Measurements from ENCODE around the gene SLC13A2.

Gene SLC13A2

DNA sequence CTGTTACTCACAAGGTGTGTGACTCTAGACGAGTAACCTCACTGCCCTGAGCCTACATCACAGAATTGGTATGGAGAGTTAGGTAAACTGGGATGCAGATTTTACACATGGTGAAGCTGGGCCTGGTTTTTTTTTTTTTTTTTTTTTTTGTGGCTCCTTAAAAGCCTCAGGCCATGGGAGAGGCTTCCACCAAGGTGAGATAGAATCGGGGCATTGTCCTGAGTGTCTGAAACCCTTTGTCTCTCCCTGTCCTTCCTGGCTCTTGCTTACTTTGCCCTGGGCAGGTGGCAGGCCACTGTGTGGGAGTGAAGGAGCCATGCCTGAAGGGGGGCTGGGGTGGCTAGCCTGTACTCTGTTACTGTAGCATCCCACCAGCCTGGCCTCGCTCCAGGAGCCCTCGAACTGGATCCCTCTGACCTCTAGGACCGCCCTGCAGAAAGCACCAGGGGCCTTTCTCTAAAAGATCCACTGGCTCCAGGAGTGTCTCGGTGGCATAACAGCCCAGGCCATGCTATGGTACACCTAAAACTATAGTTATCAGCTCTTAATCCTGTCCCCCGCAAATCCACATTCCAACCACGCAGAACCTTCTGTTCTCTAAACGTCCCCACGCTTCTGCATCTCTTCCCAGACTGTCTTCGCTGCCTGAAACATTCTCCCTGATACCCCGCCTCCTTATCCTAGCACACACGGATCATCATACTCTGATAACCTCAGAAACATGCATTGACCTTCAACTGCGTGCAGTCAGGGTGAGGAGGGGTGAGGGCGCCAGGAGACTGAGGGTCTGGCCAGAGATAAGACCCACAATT lies 1.7 kb upstream of the SLC13A2 start:
- no peak for DNase-seq

DNA sequence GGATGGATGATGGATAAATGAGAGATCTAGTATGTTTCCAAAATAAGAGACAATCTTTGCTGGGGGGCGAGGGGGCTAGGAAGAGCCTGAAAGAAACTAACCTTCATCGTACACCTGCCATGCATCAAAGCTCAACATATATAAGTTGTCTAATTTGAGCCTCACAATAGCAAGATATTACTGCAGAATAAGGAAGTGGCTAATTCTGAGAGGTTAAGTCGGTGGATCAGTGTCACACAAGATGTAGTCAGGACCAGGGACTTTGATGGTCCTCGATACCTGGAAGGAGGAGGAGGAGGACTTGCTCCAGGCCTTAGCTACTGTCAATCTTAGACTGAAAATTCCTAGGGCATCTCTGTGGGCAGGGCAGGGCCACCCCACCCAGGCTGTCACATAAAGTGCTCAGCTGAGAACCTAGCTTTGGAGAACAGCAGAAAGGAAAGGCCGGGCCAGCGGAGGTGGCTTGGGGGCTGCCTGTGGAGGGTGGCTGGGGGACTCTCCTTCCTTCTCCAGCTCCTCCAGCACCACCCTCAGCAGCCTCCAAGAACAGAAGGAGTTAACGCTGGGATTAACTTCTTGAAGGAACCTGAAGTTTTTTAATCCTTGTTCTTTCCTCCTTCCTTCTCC lies 460 bp upstream of the SLC13A2 start:
- DNase-seq, result no peak

DNA sequence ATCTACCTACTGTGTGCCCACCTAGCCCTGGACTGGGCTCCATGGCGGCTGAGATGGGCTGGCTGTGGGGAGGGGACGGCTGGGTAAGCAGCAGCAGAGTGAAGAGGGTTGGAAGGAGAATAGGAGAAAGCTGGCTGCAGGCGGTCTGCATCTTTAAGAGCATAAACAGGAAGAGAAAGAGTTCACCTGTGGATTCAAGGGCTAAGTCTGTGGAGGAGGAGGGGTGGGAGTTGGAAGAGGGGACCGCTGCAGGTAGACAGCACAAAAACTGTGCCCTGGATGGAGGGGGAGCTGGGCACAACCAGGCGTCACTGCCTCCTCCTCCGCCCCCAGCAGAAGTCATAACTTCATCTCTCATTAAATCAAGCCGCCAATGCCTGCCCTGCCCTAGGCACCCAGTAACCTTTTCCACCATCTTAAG lies 677 bp downstream of the SLC13A2 start:
- no peak for DNase-seq

DNA sequence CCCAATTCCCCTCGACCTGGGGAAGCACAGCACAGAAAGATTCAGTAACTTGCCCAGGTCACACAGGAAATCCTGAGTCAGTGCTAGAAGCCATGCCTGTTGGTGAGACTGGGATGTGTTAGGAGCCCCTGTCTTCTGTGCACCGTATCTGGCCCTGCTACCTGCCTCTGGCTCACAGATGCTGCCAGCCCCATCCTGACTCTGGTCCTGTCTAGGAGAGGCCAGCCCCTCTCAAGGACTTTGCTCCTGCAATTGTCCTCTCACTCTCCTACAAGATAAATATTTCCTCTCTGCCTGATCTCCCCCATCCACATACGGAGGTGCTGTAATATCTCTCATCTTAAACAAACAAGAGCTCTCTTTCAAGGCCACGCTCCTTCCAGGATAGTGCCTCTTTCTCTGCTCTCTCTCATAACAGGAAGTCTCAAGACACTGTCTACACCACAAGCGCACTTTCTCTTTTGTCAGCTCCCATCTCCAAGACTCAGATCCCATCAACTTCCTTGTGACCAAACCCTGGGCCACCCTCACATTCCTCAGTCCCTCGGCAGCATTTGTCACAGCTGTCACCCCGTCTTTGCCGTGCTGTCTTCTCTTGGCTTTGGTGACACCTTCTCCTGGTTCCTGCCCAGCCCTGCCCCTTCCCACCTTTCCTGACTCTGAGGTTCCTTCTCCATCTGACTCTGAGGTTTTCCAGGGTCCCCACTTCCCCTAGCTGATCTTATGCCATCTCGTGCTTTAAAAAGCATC lies 1.9 kb downstream of the SLC13A2 start:
- DNase-seq, result no peak

DNA sequence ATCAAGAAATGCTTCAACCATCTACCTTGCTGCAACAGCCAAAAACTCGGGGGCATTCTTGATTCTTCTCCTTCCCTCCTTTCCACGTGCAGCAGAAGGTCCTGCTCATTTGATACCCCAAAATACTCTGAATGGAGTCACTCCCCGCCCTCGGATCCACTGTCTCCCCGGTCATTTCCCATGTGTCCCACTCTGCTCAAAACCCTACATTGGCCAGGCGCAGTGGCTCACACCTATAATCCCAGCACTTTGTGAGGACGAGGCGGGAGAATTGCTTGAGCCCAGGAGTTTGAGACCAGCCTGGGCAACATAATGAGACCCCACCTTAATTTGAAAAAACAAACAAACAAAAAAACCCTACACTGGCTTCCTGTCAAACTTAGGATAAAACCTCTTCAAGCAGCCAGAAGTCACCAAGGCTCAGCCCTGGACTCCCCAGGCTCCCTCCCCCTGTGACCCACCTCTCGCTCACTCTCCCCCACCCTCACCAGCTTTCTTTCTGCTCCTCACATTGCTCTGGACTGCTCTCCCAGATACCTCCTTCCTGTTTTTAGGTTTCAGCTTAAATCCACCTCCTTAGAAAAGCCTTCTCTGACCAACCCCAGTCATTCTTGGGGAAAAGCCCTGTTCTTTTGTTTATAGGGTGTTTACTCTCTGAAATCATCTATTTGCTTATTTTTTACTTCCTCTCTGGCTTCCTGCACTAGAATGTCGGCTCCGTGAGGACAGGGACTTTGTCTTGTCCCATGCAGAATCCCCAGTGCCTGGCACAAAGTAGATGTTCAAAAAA lies 2.8 kb downstream of the SLC13A2 start:
- no peak for DNase-seq

DNA sequence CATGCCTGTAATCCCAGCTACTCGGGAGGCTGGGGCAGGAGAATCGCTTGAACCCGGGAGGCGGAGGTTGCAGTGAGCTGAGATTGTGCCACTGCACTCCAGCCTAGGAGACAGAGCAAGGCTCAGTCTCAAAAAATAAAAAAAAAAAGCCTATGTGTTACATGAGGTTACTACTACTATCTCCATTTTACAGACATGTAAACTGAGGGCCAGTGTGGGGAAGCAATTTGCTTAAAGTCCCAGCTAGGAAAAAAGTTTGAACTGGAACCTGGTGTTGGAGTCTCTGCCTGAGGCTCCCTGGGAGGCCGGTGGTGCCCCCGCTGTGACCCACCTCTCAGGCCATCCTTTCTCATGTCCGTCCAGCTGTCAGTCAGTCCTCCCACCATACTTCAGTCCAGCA lies 4.5 kb downstream of the SLC13A2 start:
- DNase-seq, result no peak

DNA sequence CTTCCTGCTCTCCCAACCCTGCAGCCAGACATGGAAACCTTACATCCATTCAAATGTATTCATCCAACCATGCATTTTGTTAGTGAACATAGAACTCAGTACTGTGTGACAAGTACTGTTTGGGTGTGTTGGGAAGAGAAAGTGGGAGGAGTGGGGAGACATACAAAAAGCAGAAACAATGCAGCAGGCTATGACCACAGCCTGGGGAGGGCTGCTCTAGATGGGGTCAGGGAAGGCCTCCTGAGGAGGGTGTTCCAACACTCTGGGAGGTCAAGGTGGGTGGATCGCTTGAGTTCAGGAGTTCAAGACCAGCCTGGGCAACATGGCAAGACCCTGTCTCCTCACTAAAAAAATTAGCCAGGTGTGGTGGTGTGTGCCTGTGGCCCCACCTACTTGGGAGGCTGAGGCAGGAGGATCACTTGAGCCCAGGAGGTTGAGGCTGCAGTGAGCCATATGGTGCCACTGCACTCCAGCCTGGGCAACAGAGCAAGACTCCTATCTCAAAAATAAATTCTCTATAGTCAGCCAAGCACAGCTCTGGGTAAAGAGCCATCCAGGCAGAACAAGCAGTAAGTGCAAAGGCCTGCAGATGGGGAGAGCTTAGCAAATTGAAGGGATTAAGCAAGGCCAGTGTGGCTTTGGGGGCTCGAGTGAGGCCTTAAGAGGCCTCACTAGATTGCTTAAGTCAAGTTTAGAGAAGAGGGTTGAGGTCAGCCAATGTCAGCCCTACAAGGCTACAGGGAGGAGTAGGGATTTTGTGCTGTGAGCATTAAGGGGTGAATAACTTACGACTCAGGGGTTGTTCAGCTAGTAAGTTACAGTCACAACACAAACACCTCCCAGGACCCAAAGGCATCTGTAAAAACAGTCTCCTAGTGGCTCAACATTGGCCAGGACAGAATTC lies 5.5 kb downstream of the SLC13A2 start:
- no peak for DNase-seq

DNA sequence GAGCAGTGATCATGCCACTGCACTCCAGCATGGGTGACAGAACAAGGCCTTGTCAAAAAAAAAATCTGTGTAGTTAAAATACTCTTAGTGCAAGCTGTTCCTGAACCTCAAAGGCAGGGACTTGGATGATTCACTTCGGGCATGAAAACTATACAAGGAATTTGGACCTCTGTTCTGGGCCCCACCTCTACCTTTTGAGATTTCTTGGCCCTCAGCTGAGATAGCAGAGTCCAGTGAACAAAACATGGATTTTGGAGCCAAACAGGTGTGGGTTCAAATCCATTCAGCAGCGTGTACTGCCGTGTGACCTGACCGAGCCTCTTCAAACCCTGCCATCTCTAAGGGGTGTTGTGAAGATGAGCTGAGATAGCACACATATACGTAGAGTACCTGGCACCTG lies 6.8 kb downstream of the SLC13A2 start:
- no peak for DNase-seq

DNA sequence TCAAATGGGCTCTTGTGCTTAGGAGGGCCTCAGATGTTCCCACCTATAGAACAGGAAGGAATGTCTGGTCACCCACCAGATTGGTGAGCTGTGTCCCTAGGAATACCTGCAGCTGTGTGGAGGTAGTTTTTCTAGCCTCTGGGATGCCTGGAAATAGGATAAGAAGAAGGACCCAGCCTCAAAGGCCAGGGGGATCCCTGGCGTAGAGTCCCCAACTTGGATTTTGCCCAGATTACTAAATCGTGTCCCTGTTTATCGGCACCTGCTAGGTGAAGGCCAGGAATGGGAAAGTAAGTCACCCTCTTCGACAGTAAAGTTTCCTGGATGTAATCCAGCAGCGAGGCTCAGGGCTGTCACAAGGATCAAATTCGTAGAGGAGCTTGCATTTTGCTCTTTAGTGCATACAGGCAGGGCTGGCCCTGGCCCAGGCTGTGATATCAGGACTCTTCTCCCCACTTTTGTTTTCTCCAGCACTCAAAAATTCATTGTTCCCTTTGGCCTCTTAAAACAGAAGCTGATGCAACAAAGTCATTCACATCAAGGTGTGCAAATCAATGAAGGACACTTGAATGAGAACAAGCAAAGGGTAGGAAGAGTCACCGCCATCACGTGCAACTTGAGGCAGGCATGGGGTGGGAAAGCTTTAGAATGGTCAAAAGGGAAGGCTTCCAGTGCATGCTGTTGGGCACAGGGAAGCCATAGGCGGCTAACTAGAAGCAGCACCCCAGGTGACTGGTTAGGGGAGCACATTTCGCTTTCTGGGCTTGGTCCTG lies 7.5 kb downstream of the SLC13A2 start:
- no peak for DNase-seq

DNA sequence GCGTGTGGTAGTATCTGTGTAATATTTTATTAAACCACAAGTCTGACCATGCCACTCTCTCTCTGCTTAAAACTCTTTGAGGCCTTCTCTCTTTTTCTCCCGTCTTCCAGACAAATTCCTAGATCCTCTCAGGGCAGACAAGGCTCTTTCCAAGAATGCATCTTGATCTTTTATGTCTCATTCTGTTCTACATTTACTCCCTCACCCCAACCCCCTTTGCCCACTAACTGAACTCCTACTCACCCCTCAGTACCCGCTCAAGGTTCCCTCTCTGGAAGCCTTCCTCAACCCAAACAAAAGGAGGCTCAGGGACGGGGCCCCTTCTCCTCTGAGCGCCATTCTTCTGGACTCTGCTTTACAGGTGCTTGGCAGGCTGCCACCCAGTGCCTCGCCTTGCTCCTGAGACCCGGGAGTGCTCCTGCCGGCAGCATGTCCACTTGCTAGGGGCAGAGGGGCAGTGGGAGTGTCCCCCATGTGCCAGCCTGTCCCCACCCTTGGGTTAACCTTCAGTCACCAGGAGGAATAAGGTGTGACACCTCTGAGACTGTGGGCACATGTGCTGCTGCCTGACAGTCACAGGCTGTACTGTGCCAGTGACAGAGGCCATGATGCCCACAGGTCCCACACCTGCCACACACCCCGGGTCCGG lies 9.2 kb downstream of the SLC13A2 start:
- no peak for DNase-seq

DNA sequence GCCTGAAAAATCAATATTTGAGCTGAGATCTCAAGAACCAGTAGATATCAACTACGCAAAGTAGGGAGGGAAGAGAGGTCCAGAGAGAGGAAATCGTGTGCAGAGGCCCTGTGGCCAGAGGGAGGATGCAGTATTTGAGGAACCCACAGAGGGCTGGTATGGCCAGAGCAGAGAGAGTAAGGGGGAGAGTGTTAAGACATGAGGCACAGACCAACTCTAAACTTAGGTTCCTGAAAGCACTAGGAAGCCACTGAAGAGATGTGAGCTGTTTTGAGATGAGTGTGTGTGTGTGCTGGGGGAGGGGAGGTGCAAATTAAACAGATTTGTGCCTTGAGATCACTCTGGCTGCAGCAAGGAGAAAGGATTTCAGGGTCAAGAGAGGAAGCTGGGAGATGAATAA lies 10.9 kb downstream of the SLC13A2 start:
- no peak for DNase-seq

DNA sequence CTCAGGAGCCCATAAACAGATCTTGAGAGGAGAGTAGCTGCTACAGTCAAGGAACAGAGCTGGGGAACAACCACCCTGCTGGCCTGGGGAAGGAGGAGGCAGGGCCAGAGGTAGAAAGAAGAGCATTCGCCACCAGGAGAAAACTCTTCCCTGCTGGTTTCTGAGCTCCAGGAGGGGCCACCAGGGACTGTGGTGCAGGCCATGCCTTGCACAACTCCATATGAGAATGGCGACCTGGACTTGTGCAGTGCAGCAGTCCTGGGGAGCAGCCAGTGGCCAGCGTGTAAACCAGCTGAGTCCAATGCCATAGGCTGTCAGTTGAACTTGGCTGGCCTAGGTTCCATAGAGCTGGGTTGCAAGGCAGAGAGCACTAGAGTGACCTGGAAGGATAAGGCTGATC lies 11.6 kb downstream of the SLC13A2 start:
- DNase-seq, result no peak

DNA sequence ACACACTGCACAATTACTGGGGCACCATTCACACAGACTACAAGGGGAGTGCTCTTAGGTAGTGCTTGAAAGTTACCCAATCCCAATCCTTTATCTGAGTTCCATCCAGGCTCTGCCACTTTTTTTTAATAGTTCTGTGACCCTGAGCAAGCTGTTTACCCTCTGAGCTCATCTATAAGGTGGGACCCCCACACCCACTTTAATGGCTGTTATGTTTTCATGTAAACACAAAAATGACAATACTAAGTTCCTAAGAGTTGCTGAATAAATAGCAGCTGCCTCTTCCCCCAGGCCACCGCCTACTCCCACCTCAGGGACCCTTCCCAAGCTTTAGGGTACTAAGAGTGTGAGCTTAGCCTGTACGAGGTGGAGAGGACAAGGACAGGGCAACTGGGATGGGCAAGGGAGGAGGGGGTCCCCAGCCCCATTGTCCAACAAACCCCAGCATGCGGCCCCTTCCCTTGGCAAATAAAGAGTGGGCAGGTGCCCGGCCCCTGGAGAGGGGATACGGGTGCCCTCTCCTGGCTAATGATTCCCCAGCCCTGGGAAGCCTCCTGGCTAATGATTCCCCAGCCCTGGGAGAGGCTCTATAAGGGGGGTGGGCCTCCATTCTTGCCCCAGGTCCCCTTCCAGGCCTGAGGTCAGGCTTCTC lies 14.6 kb downstream of the SLC13A2 start:
- DNase-seq, result no peak

DNA sequence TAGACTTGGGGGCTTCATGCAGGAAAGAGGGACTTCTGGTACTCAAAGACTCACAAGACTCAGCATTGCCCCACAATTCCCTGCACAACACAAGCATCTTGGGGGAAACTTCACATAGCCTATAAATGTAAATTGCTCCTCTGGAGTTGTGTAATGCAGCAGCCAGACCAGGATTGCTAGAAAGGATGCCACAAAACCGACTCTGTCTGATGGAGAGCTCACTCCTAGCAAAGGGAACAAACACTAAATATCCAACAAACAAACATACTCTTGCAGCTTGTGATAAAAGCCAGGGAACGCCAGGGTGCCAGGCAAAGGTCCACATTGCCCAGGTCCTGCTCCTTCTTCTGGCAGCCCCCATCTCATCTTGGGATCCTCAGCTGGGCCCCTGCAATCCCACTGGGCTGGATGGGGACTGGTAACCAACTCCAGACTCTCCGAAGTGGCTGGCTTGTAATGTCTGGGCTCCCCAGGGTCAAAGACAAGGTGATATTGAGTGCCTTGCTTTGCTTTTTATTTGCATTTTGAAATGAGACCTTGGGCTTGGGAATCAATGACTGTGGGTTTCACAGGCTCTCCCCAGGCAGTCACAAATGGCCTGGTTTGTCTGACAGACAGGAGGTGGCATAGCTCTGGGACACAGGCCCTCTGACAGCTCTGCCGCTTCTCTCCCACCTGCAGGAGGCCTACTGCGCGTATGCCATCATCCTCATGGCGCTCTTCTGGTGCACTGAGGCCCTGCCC lies 15.3 kb downstream of the SLC13A2 start:
- no peak for DNase-seq

DNA sequence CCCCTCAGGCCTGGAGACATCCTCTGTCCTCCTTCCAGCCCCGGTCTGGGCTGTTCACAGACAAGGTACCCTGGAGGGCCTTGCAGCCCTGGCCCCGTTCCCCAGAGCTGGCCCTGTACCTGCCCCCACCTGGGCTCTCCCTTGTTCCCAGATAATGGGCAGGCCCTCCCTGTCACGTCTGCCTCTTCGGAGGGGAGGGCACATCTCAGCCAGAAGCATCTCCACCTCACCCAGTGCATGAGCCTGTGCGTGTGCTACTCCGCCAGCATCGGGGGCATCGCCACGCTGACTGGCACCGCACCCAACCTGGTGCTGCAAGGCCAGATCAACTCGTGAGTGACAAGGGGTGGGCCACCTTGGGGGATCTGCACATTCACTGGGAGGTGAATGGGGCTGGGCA lies 17.8 kb downstream of the SLC13A2 start:
- no peak for DNase-seq

DNA sequence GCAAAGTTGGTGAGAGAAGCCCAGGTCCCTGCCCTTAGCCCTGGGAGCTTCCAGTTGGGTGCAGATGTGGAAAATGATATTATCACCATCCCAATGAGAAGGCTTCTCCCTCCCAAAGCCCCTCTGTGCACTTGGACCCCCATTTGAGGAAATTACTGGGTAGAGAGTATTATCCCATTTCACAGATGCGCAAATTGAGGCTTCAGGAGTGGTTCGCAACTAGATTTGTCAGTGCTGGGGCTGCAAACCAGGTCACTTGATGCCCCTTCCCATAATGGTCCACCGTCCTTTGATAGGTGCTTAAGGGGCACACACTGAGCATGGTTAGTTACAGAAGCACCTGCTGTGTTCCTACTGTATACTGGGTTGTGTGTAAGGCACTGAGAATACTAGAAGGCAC lies 18.4 kb downstream of the SLC13A2 start:
- no peak for DNase-seq

DNA sequence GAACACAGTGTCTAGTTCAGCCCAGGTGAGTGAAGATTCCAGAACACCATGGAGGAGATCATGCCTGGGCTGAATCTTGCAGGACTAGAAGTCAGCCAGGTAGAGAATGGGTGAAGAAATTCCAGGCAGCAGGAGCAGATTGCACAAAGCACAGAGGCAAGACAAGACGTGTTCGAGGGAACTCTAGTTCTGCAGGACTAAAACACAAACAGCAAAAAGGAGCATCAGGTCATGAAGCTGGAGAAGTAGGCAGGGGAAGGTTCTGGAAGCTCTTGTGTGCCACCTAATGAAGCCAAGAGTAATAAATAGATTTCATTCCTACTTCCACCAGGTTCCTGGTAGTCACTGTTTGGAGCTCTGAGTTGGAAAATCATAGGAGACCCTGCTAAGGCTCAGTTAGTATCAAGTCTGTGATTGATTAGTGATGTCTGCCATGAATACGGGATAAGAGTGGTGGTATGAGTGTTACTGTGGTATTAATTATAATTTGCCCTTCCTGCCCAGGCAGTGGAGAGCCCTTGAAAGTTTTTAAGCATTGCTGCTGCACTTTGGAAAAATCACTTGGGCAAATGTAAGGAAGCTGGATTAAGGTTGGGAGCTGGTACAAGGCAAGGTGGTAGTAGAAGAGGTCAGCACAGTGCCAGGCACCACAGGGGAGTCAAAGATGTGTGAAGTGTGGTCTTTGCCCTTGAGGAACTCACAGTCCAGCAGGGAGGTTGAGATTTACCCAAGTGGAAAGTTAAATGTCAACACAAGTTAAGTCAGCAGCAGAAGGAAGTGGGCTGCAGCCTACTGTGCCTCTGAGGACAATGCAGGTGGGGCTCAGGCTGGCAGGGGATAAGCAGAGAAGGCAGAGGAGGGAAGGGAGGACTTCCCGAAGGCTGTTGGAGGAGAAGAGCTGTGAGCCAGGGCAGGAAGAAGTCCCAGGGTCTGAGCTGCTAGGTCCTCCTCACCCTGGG lies 19.2 kb downstream of the SLC13A2 start:
- no peak for DNase-seq

DNA sequence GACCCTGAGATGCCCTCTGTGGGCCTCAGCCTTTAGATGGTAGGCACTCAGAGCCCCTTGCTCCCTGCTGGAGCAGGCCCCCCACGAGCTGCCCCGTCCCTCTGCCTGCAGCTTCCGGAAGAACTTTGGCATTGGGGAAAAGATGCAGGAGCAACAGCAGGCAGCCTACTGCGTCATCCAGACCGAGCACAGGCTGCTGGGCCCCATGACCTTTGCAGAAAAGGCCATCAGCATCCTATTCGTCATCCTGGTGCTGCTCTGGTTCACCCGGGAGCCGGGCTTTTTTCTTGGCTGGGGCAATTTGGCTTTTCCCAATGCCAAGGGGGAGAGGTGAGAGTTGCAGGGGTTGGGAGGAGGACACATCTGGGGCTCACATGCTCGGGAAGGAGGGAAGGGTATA lies 20.0 kb downstream of the SLC13A2 start:
- no peak for DNase-seq
